IgD-negative memory B cell (primary cell): ENCODE measurements around the gene SH2D3A. TPM values are rescaled to one million over a fixed set of nuclear protein-coding genes. Genes with fewer than 3 reads are reported as not detected.
"Not testable (repeated sequence)": the region's sequence is repeated elsewhere in the genome, so short reads cannot be mapped to it uniquely, and the experiment has no call there.

ENCODE experiments used
- H3K27ac Mint-ChIP-seq, 3 donors: one replicate each; pipeline ENCODE4 v1.8.0; 2020 to 2022; ENCODE audit warnings: mild to moderate bottlenecking in 3 of 3, mixed read lengths in 3 of 3, moderate library complexity in 1 of 3
- H3K27me3 Mint-ChIP-seq: one replicate; pipeline ENCODE4 v1.8.0; 2021; ENCODE audit warnings: mixed read lengths
- H3K36me3 Mint-ChIP-seq: one replicate; pipeline ENCODE4 v1.8.0; 2020; ENCODE audit warnings: mild to moderate bottlenecking, mixed read lengths
- H3K4me1 Mint-ChIP-seq, 3 donors: one replicate each; pipeline ENCODE4 v1.8.0; 2020 to 2022; ENCODE audit warnings: mixed read lengths in 3 of 3, mild to moderate bottlenecking in 1 of 3
- H3K4me3 Mint-ChIP-seq, 4 donors: one replicate each; pipeline ENCODE4 v1.8.0; 2020 to 2022; ENCODE audit warnings: mild to moderate bottlenecking in 4 of 4, mixed read lengths in 4 of 4, moderate library complexity in 3 of 4
- H3K9me3 Mint-ChIP-seq, 3 donors: one replicate each; pipeline ENCODE4 v1.8.0; 2020 to 2021; ENCODE audit warnings: mixed read lengths in 3 of 3, mild to moderate bottlenecking in 1 of 3
- polyA plus RNA-seq: library from polyadenylated mRNA; unstranded; fragments of 300-500 nt; fragmentation: Illumina TruSeq; gene quantifications from one replicate; pipeline ENCODE4 v1.2.3, GENCODE V29; 2021

SH2D3A gene
- polyA plus RNA-seq, 1 donor from 2014 or later = 32.7 TPM

DNA sequence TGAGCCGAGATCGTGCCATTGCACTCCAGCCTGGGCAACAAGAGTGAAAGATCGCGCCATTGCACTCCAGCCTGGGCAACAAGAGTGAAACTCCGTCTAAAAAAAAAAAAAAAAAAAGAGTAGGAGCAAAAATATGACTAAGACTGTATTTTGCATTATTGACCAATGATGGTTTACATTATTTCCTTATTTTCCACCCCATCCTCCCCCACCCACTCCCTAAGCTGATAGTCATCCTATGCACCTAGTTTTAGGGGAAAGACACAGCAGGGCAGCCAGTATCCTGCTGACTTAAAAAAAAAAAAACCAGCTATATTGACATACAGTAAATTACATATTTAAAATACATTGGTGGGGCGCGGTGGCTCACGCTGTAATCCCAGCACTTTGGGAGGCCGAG lies 30.4 kb upstream of the SH2D3A start:
- Mint-ChIP-seq H3K27me3 (peaks cover 2% of the 10 kb centered on the region), H3K4me3 (no peak overlapping the region), H3K27ac (peak overlapping the region in 2 of 3 donors; percentile 39 to 68), H3K9me3 (no peaks in the 10 kb centered on the region), H3K4me1 (peaks cover 45 to 54% (median 46%) of the 10 kb centered on the region in 3 donors), H3K36me3 (peaks cover 5% of the 10 kb centered on the region)

DNA sequence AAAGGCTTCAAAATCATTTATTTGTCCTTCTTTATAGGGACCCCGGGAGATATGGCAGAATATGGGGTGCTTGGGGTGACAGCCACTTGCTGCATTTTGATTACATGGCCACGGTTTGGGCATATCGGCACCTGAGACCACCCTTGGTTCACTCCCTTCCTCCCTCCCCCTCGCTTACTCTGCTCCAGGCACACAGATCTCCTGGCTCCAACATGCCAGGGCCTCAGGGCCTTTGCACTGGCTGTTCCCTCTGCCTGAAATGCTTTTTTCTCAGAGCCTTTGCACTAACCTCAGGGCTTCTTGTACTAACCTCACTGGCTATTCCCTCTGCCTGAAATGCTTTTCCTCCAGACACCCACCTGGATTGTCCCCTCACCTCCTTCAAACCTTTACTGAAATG lies 29.0 kb upstream of the SH2D3A start:
- Mint-ChIP-seq H3K27ac (peak overlapping the region in 2 of 3 donors; percentile 68 to 86), H3K4me3 (no peak overlapping the region), H3K27me3 (peaks cover 2% of the 10 kb centered on the region), H3K36me3 (peaks cover 8% of the 10 kb centered on the region), H3K9me3 (no peaks in the 10 kb centered on the region), H3K4me1 (peaks cover 49 to 58% (median 49%) of the 10 kb centered on the region in 3 donors)

DNA sequence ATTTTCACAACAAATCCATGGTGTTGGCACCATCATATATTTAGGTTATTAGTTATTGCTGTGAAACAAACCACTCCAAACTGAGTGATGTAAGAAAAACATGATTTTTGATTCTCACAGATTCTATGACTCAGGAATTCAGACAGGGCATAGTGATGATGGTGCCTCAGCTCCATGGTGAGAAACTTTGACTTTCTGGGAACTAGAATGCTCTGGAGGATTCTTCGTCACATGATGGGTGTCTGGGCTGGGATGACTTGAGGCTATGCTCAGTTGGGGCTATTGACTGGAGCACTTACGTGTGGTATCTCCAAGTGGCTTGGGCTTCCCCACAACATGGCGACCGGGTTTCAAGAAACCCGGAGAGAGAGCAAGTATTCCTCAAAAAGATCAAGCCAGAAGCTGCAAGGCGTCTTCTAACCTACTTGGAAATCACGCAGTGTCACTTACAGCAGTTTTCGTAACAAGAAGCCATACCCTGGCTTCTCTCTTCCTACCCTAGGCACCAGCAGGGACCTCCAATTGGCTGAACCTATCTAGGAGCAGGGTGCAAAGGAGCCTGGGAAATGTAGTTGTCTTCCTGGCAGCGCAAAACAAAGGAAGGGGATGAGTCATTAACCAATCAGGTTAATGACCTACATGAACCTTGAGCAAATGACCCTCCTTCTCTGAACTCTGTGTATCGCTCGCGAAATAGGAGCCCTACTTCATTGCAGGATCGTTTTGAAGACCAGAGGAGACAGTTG lies 27.6 kb upstream of the SH2D3A start:
- Mint-ChIP-seq H3K27me3 (no peaks in the 10 kb centered on the region), H3K4me3 (peak overlapping the region in 1 of 4 donors; percentile 29), H3K27ac (peak overlapping the region in 1 of 3 donors; percentile 88), H3K36me3 (peaks cover 8% of the 10 kb centered on the region), H3K4me1 (peaks cover 39 to 47% (median 43%) of the 10 kb centered on the region in 3 donors), H3K9me3 (no peaks in the 10 kb centered on the region)

DNA sequence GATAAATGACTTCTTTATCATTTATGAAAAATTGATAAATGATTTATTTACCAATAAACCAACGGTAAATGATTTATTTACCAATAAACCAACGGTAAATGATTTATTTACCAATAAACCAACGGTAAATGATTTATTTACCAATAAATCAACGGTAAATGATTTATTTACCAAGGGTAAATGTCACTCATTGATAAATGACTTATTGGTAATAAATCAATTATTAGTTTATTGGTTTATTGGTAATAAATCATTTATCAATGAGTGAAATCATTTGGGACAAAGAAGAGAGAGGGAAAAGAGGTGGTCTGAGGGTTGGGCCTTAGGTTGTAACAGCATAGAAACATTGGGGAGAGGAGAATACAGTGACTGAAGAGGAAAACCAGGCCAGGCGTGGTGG lies 26.7 kb upstream of the SH2D3A start:
- peaks cover 8% of the 10 kb centered on the region for H3K36me3 Mint-ChIP-seq
- no peak overlapping the region for H3K4me3 Mint-ChIP-seq

DNA sequence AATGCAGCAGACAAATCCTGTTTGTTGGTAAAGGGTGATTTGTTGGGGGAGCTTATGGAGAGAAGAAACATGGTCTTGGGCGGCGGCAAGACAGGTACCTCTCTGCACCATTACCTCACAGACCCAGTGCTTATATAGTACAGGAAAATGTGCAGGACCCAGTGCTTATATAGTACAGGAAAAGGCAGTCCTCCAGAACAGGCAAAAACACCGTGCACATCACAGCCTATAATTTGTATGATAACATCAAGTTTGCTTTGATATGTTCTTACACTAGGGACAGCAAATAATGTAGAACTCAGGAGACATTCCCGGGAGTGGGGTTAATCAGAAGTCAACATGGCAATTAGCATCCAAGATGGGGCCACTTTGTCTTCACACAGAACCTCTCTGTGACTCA lies 26.2 kb upstream of the SH2D3A start:
- Mint-ChIP-seq H3K36me3 (peaks cover 10% of the 10 kb centered on the region), H3K27ac (peak overlapping the region in 1 of 3 donors; percentile 9), H3K9me3 (no peaks in the 10 kb centered on the region), H3K27me3 (no peaks in the 10 kb centered on the region), H3K4me1 (peaks cover 39 to 44% (median 40%) of the 10 kb centered on the region in 3 donors), H3K4me3 (no peak overlapping the region)

More for the DNA sequence above, 26.7 kb upstream of the SH2D3A start:
- Mint-ChIP-seq H3K4me1 (peaks cover 35 to 41% (median 37%) of the 10 kb centered on the region in 3 donors), H3K9me3 (no peaks in the 10 kb centered on the region), H3K27ac (peak overlapping the region in 2 of 3 donors; percentile 17 to 27), H3K27me3 (no peaks in the 10 kb centered on the region)

DNA sequence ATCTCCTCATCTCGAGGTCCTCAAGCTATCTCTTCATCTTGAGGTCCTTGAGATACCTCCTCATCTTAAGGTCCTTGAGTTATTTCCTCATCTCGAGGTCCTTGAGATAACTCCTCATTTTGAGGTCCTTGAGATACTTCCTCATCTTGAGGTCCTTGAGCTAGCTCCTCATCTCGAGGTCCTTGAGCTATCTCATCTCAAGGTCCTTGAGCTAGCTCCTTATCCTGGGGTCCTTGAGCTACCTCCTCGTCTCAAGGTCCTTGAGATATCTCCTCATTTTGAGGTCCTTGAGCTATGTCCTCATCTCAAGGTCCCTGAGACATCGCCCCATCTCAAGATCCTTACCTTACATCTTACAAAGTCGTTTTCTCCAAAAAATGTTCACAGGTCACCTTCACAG lies 24.0 kb upstream of the SH2D3A start:
- Mint-ChIP-seq H3K9me3 (no peaks in the 10 kb centered on the region), H3K4me3 (no peak overlapping the region), H3K36me3 (peaks cover 10% of the 10 kb centered on the region), H3K27me3 (no peaks in the 10 kb centered on the region), H3K4me1 (peaks cover 30 to 38% (median 33%) of the 10 kb centered on the region in 3 donors), H3K27ac (peak overlapping the region; percentile 5 to 91 (median 32))

DNA sequence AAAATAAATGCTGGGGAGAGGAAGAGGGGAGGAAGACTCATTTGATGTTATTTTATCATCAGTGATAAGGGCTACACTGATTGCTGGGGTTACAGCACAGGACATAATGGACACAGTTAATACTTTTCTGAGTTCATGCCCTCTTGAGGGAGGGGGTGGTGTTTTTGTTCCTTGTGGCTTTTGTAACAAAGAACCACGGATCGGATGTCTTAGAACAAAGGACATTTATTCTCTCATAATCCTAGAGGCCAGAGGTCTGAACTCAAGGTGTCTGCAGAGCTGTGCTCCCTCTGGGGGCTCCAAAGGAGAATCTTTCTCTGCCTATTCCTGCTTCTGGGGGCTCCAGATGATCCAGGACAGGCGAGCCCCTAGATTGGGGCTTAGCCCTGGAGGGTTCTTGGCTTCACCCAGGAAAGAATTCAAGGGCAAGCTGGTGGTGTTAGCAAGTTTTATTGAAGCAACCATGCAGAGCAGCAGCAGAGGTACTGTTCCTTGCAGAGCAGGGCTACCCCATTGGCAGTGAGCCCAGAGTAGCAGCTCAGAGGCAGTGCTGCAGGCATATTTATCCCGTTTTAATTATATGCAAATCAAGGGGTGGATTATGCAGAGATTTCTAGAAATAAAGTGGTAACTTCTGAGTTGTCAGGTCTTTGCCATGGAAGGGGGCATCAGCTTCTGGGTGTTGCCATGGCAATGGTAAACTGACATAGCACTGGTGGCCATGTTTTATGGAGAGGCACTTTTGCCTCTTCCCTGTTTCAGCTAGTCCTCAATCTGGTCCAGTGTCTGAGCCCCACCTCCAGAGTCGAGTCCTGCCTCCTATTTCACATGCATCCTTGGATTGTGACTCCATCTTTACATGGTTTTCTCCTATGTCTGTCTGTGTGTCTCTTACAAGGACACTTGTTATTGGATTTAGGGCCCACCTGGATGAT lies 23.2 kb upstream of the SH2D3A start:
- H3K9me3 Mint-ChIP-seq = no peaks in the 10 kb centered on the region
- no peaks in the 10 kb centered on the region for H3K27me3 Mint-ChIP-seq
- H3K4me3 Mint-ChIP-seq = no peak overlapping the region
- peaks cover 10% of the 10 kb centered on the region for H3K36me3 Mint-ChIP-seq
- peak overlapping the region in 2 of 3 donors; percentile 32 to 59 for H3K27ac Mint-ChIP-seq
- H3K4me1 Mint-ChIP-seq = peaks cover 27 to 36% (median 34%) of the 10 kb centered on the region in 3 donors

DNA sequence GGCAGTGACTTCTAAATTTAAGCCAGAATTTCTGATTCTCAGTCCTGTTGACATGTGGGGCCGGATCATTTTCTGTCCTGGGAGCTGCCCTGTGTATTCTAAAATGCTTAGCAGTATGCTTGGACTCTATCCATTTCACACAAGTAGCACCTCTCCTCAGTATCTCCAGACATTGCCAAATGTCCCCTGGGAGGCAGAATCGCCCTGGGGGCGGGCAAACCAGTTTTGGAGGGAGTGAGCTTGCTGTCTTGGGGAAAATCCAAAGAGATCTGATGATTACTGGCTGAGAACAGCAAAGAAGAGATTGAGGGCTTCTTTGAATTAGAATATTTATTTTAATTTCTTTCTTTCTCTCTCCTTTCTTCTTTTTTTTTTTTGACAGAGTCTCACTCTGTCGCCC lies 21.7 kb upstream of the SH2D3A start:
- H3K4me3 Mint-ChIP-seq = no peak overlapping the region
- H3K36me3 Mint-ChIP-seq = peaks cover 7% of the 10 kb centered on the region
- peaks cover 24 to 38% (median 29%) of the 10 kb centered on the region in 3 donors for H3K4me1 Mint-ChIP-seq
- no peaks in the 10 kb centered on the region for H3K9me3 Mint-ChIP-seq
- peak overlapping the region in 1 of 3 donors; percentile 71 for H3K27ac Mint-ChIP-seq
- no peaks in the 10 kb centered on the region for H3K27me3 Mint-ChIP-seq

DNA sequence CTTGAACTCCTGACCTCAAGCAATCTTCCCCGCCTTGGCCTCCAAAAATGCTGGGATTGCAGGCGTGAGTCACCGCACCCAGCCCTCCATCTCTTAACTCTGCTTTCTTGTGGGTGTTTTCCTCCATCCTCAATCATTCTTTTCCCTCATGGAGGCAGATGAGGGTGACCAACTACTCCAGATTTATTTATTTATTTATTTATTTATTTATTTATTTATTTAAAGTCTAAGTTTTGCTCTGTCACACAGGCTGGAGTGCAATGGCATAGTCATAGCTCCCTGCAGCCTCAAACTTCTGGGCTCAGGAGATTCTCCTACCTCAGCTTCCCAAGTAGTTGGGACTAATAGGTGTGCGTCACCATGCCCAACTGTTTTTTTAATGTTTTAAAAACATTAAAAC lies 20.2 kb upstream of the SH2D3A start:
- Mint-ChIP-seq H3K4me3 (no peak overlapping the region), H3K36me3 (peaks cover 9% of the 10 kb centered on the region), H3K9me3 (no peaks in the 10 kb centered on the region), H3K27me3 (no peaks in the 10 kb centered on the region), H3K27ac (no peak overlapping the region), H3K4me1 (peaks cover 25 to 35% (median 26%) of the 10 kb centered on the region in 3 donors)

DNA sequence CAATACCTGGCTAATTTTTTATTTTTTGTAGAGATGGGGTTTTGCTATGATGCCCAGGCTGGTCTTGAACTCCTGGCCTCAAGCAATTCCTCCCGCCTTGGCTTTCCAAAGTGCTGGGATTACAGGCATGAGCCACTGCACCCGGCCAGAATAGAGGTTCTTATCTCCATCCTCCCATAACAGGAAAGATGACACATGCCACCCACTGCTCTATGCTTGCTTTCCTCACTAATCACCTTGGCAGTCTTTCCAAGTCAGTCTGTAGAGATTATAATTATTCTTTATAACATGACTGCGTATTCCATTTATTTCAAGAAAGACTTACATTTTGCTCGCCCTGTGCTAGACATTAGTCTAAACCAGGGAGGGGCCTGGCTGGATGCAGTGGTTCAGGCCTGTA lies 12.0 kb upstream of the SH2D3A start:
- Mint-ChIP-seq H3K4me3 (peak overlapping the region in 3 of 4 donors; percentile 6 to 41 (median 8)), H3K27me3 (no peaks in the 10 kb centered on the region), H3K36me3 (peaks cover 14% of the 10 kb centered on the region), H3K27ac (peak overlapping the region in 1 of 3 donors; percentile 90), H3K4me1 (peaks cover 25 to 49% (median 40%) of the 10 kb centered on the region in 3 donors), H3K9me3 (no peaks in the 10 kb centered on the region)

DNA sequence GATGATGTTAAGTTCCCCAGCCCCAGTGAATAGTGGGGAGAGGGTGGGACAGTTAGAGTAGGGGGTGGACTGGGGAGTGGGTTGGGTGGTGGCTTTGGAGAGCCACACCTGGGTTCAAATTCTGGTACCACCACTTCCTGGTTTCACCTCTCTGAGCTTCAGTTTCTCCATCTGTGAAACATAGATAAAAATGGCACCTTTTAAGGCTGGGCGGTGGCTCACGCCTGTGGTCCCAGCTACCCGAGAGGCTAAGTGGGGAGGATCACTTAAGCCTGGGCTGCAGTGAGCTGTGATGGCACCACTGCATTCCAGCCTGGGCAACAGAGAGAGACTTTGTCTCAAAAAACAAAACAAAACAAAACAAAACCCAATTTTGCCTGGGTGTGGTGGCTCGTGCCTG lies 11.2 kb upstream of the SH2D3A start:
- peak overlapping the region in 1 of 3 donors; percentile 46 for H3K27ac Mint-ChIP-seq
- peaks cover 17% of the 10 kb centered on the region for H3K36me3 Mint-ChIP-seq

DNA sequence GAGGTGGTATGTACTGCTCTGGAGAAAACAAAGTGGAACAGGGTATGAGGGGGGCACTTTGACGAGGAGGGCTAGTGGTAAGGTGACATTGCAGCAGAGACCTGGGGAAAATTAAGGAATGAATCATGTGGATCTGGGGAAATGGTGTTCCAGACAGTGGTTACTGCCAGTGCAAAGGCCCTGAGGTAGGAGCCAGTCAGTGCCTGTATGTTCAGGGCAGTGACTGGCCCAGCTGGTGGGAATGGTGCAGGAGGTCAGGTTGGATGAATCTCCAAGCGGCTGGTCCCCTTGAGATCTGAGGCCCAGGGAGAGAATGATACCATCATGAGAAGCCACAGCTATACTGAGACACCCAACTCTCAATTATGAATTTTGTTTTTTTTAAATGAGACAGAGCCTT lies 10.2 kb upstream of the SH2D3A start:
- Mint-ChIP-seq H3K27me3 (no peaks in the 10 kb centered on the region), H3K36me3 (peaks cover 15% of the 10 kb centered on the region), H3K9me3 (no peaks in the 10 kb centered on the region), H3K27ac (peak overlapping the region in 2 of 3 donors; percentile 48 to 74), H3K4me1 (peaks cover 28 to 47% (median 39%) of the 10 kb centered on the region in 3 donors), H3K4me3 (peak overlapping the region in 3 of 4 donors; percentile 55 to 75 (median 58))

More for the DNA sequence above, 11.2 kb upstream of the SH2D3A start:
- Mint-ChIP-seq H3K27me3 (no peaks in the 10 kb centered on the region), H3K9me3 (no peaks in the 10 kb centered on the region), H3K4me1 (peaks cover 28 to 53% (median 43%) of the 10 kb centered on the region in 3 donors), H3K4me3 (peak overlapping the region in 3 of 4 donors; percentile 55 to 85 (median 67))

DNA sequence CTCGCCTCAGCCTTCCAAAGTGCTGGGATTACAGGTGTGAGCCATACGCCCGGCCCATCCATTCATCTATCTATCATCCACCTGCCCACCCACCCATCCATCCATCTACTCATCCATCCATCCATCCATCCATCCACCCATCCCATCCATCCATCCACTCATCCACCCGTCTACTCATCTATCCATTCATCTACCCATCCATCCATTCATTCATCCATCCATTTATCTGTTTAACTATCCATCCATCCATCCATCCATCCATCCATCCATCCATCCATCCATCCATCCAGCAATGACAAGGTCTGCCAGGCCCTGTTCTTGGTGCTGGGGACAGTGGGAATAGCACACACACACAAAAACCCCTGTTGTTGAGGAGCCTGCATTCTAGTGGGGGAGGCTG lies 9.8 kb upstream of the SH2D3A start:
- Mint-ChIP-seq H3K27ac (peak overlapping the region in 2 of 3 donors; percentile 48 to 74), H3K4me3 (peak overlapping the region in 3 of 4 donors; percentile 55 to 75 (median 58)), H3K9me3 (no peaks in the 10 kb centered on the region)

DNA sequence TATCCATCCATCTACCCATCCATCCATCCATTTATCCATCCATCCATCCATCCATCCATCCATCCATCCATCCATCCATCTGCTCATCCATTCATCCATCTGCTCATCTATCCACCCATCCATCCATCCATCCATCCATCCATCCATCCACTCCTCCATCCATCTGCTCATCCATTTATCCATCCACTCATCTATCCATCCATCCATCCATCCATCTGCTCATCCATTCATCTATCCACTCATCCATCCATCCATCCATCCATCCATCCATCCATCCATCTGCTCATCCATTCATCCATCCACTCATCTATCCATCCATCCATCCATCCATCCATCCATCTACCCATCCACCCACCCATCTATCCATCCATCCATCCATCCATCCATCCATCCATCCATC lies 8.8 kb upstream of the SH2D3A start:
- peak overlapping the region in 1 of 4 donors; percentile 68 for H3K4me3 Mint-ChIP-seq
- H3K27ac Mint-ChIP-seq, H3K27me3 Mint-ChIP-seq, H3K9me3 Mint-ChIP-seq: not testable (repeated sequence)
- H3K4me1 Mint-ChIP-seq = peaks cover 28 to 47% (median 39%) of the 10 kb centered on the region in 3 donors
- peaks cover 15% of the 10 kb centered on the region for H3K36me3 Mint-ChIP-seq

More for the DNA sequence above, 9.8 kb upstream of the SH2D3A start:
- Mint-ChIP-seq H3K27me3 (no peaks in the 10 kb centered on the region), H3K36me3 (peaks cover 15% of the 10 kb centered on the region), H3K4me1 (peaks cover 28 to 49% (median 40%) of the 10 kb centered on the region in 3 donors)
